ENCODE data around the gene KIF6. TPM values are rescaled to one million over a fixed set of nuclear protein-coding genes. Genes with fewer than 3 reads are reported as not detected.
"Not testable (repeated sequence)": the region's sequence is repeated elsewhere in the genome, so short reads cannot be mapped to it uniquely, and the experiment has no call there.

KIF6 gene
- total RNA-seq, 4 donors from 2014 or later: 0.83 to 2.6 (median 1.1) TPM

DNA sequence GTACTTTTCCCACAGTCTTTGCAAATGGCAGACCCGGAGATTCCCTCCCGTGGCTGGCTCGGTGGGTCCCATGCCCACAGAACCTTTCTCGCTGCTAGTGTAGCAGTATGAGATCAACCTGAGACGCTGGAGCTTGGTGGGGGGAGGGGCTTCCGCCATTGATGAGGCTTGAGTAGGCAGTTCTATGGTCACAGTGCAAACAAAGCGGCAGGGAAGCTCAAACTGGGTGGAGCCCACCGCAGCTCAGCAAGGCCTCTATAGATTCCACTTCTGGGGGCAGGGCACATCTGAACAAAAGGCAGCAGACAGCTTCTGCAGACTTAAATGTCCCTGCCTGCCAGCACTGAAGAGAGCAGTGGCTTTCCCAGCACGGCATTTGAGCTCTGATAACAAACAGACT lies 216.7 kb downstream of the KIF6 start:
- 92% methylated on average over 7 of the region's 9 CpGs for WGBS
- Histone ChIP-seq H3K4me1 (peaks cover 0 to 4% (median 0%) of the 10 kb centered on the region in 4 donors), H3K36me3 (no peaks in the 10 kb centered on the region), H3K9me3 (peaks cover 0 to 4% (median 2%) of the 10 kb centered on the region in 4 donors), H3K4me3 (no peak overlapping the region), H3K27ac (replicated peaks in 1 of 4) (no peak overlapping the region), H3K27me3 (no peaks in the 10 kb centered on the region)
- DNase-seq (ENCODE audit: extremely low spot score): no peak
- intact Hi-C loops (cut with DNase I): no loop called here
- TF ChIP-seq POLR2A (IDR thresholded peaks at IDR 0.05; ENCODE audit: low read depth): no peak
- TF ChIP-seq POLR2AphosphoS5 (IDR thresholded peaks at IDR 0.05): no peak
- TF ChIP-seq EP300 (IDR thresholded peaks at IDR 0.05): no peak
- no peak for TF ChIP-seq CTCF (IDR thresholded peaks at IDR 0.05)

DNA sequence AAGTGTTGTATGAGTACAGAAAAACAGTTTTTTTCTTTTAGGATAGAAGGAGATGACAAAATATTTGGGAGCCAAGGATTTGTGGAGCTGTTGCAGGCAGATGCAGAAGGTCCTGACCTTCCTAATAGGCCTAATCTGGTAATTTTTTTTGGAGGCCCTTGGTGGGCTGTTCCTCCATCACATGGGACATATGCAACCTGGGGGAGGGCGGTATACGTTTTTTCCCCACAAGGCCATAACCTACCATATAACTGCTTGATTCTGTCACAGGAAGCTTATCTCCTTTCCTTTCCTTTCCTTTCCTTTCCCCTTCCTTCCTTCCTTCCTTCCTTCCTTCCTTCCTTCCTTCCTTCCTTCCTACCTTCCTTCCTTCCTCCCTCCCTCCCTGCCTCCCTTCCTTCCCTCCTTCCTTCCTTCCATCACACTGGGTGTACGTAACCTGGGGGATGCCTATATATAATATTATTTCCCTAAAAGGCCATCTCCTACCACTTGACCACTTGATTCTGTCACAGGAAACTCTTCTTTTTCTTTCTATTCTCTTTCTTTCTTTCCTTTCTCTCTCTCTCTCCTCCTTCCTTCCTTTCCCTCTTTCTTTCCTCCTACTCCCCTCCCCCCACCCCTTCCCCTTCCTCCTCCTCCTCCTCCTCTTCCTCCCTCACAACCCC lies 217.7 kb downstream of the KIF6 start:
- no peak for TF ChIP-seq POLR2AphosphoS5 (IDR thresholded peaks at IDR 0.05)
- no peak for TF ChIP-seq POLR2A (IDR thresholded peaks at IDR 0.05; ENCODE audit: low read depth)
- no peak for TF ChIP-seq CTCF (IDR thresholded peaks at IDR 0.05)
- TF ChIP-seq EP300 (IDR thresholded peaks at IDR 0.05): no peak
- H3K27ac ChIP-seq (replicated peaks in 1 of 4): no peak overlapping the region
- no peak overlapping the region for H3K4me3 ChIP-seq
- WGBS: 73% methylated on average over 3 of the region's 3 CpGs
- H3K4me1 ChIP-seq: no peaks in the 10 kb centered on the region
- intact Hi-C loops (cut with DNase I): no loop called here
- DNase-seq (ENCODE audit: extremely low spot score): no peak
- peaks cover 0 to 14% (median 12%) of the 10 kb centered on the region in 4 donors for H3K9me3 ChIP-seq
- H3K27me3 ChIP-seq: no peaks in the 10 kb centered on the region
- no peaks in the 10 kb centered on the region for H3K36me3 ChIP-seq

- intact Hi-C loops (cut with DNase I); DNase-seq (ENCODE audit: extremely low spot score): not testable (repeated sequence)
- 87% methylated on average over 3 of the region's 3 CpGs for WGBS
Measured at GRCh38 chr6:39502362-39502955, 222.7 kb downstream of the KIF6 start.

DNA sequence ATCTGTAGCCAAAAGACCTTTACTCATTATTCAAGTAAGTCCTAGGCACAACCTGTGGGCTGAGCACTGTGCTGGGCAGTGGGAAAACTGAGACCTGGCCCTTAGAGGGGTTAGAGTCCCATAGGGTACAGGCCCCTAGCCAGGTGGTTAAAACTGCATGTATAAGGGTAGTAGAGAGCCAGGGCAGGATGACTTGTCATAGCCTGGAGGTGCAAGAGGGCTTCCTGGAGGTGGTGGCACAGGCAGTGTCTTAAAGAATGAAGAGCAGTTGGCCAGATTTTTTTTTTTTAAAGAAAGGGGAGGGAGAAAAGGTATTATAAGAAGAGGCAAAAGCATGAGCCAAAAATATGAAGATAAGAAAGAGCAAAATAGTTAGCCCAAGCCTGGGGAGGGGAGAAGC lies 226.2 kb downstream of the KIF6 start:
- no peak for TF ChIP-seq EP300 (IDR thresholded peaks at IDR 0.05)
- TF ChIP-seq POLR2A (IDR thresholded peaks at IDR 0.05; ENCODE audit: low read depth): no peak
- no peak for TF ChIP-seq POLR2AphosphoS5 (IDR thresholded peaks at IDR 0.05)
- TF ChIP-seq CTCF (IDR thresholded peaks at IDR 0.05): no peak
- peaks cover 4 to 44% (median 39%) of the 10 kb centered on the region in 4 donors for H3K4me1 ChIP-seq
- no peaks in the 10 kb centered on the region for H3K27me3 ChIP-seq
- no peak overlapping the region for H3K4me3 ChIP-seq
- no peak overlapping the region for H3K27ac ChIP-seq (replicated peaks in 1 of 4)
- H3K9me3 ChIP-seq: peaks cover 0 to 25% (median 19%) of the 10 kb centered on the region in 4 donors
- H3K36me3 ChIP-seq: no peaks in the 10 kb centered on the region
- DNase-seq (ENCODE audit: extremely low spot score): no peak
- intact Hi-C loops (cut with DNase I): loop anchor here (10.0 kb wide), 2 partner anchors 106 to 296 kb away; partner anchors contain the start of gene DAAM2

More at GRCh38 chr6:39502362-39502955, 222.7 kb downstream of the KIF6 start:
- not testable (repeated sequence) for H3K27ac ChIP-seq (replicated peaks in 1 of 4); H3K4me1 ChIP-seq; H3K36me3 ChIP-seq; H3K27me3 ChIP-seq; H3K4me3 ChIP-seq
- peaks cover 0 to 27% (median 20%) of the 10 kb centered on the region in 4 donors for H3K9me3 ChIP-seq

DNA sequence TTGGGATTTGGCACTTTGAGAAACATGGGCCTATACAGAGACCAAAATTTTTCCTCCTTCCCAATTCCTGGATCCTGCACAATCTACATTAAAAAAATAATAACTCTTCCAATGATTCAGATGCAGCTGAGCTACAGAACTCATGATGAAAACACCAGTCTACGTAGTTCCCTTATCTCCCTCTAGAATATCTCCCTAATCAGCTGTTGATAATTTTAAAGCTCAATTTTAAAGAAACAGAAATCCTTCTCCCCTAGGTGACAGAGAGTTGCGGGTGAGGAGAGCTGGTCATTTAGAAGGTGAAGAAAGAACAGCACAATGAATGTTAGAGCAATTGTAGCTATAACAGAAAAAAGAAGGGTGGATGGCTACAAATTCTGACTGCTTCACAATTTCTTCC lies 227.1 kb downstream of the KIF6 start:
- intact Hi-C loops (cut with DNase I): loop anchor here (10.0 kb wide), 2 partner anchors 107 to 297 kb away; partner anchors contain the start of gene DAAM2
- Histone ChIP-seq H3K9me3 (peaks cover 0 to 20% (median 14%) of the 10 kb centered on the region in 4 donors), H3K27me3 (no peaks in the 10 kb centered on the region), H3K27ac (replicated peaks in 1 of 4) (peak overlapping the region in 3 of 4 donors; percentile 51 to 56 (median 54)), H3K4me3 (no peak overlapping the region), H3K36me3 (no peaks in the 10 kb centered on the region), H3K4me1 (peaks cover 10 to 54% (median 48%) of the 10 kb centered on the region in 4 donors)
- WGBS: 84% methylated on average over 2 of the region's 2 CpGs
- TF ChIP-seq POLR2A (IDR thresholded peaks at IDR 0.05; ENCODE audit: low read depth) (no peak), EP300 (IDR thresholded peaks at IDR 0.05) (no peak), POLR2AphosphoS5 (IDR thresholded peaks at IDR 0.05) (no peak), CTCF (IDR thresholded peaks at IDR 0.05) (no peak)
- DNase-seq (ENCODE audit: extremely low spot score): no peak

All from esophagus muscularis mucosa (tissue), 4 donors.